ENCODE measurements around the gene GPRC5D.

DNA sequence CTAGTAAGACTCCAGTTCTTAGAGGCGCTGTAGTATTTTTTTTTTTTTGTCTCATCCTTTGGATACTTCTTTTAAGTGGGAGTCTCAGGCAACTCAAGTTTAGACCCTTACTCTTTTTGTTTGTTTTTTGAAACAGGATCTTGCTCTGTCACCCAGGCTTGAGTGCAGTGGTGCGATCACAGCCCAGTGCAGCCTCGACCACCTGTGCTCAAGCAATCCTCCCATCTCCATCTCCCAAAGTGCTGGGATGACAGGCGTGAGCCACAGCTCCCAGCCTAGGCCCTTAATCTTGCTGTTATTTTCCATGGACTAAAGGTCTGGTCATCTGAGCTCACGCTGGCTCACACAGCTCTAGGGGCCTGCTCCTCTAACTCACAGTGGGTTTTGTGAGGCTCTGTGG, 39.3 kb downstream of the GPRC5D start:
- TF ChIP-seq CTCF (IDR thresholded peaks at IDR 0.05) = no peak
- TF ChIP-seq RXRA (IDR thresholded peaks at IDR 0.05; ENCODE audit: borderline replicate concordance, low read depth) = no peak
- no peak for TF ChIP-seq POLR2AphosphoS5 (IDR thresholded peaks at IDR 0.05; ENCODE audit: low read depth, low read length)
- no peak for TF ChIP-seq SIN3A (IDR thresholded peaks at IDR 0.05; ENCODE audit: borderline replicate concordance, low read depth, low read length)
- no peak for TF ChIP-seq FOXM1 (IDR thresholded peaks at IDR 0.05; ENCODE audit: low read depth)

Measured in SK-N-SH (cell line).